GM12874 (cell line): ENCODE results near the gene ENHO.

ENCODE experiments used
- CTCF ChIP-seq: IDR thresholded peaks from 2 replicates; pipeline ENCODE4 v1.5.1; 2011; ENCODE audit warnings: low read depth, mild to moderate bottlenecking, control low read depth, low read length, moderate library complexity; ENCODE audit not compliant: insufficient read depth

ENHO gene

GRCh38 chr9:34555500-34555899 lies 32.7 kb upstream of the ENHO start:
- no peak for TF ChIP-seq CTCF

GRCh38 chr9:34555002-34555348 lies 32.2 kb upstream of the ENHO start:
- TF ChIP-seq CTCF, result no peak

- TF ChIP-seq CTCF, result no peak
These were observed 31.6 kb upstream of the ENHO start for GRCh38 chr9:34554211-34555001.

- no peak for TF ChIP-seq CTCF
These were observed 30.8 kb upstream of the ENHO start for GRCh38 chr9:34553511-34554021.

GRCh38 chr9:34552986-34553385 lies 30.2 kb upstream of the ENHO start:
- no peak for TF ChIP-seq CTCF

GRCh38 chr9:34552606-34552981 lies 29.8 kb upstream of the ENHO start:
- TF ChIP-seq CTCF, result no peak

- TF ChIP-seq CTCF, result no peak
These were observed 29.2 kb upstream of the ENHO start for GRCh38 chr9:34551751-34552605.
